ENCODE measurements around the gene ACP1.

ACP1 gene

GRCh38 chr2:287471-287885 is 22.7 kb downstream of the ACP1 start:
- Histone ChIP-seq H3K36me3 (ENCODE audit: low read length) (no peaks in the 10 kb centered on the region), H3K4me3 (ENCODE audit: insufficient read depth, low read length, poor library complexity, severe bottlenecking) (no peak overlapping the region), H3K9me2 (replicated peaks; ENCODE audit: insufficient read depth, low read length) (no peaks in the 10 kb centered on the region), H4K20me1 (ENCODE audit: low read depth, low read length) (no peaks in the 10 kb centered on the region), H3K9ac (ENCODE audit: low read length) (no peak overlapping the region), H3K27ac (ENCODE audit: low read depth, low read length) (no peak overlapping the region), H3K79me2 (ENCODE audit: insufficient read depth, low read length) (no peaks in the 10 kb centered on the region), H2AFZ (ENCODE audit: low read depth, low read length, severe bottlenecking) (no peak overlapping the region), H3K9me3 (ENCODE audit: insufficient read depth, low read length) (no peaks in the 10 kb centered on the region), H3K27me3 (ENCODE audit: low read length) (no peaks in the 10 kb centered on the region), H3K4me2 (ENCODE audit: low read depth, low read length, poor library complexity, severe bottlenecking) (no peak overlapping the region), H3F3A (ENCODE audit: insufficient read depth) (no peaks in the 10 kb centered on the region)
- no peak for TF ChIP-seq EZH2phosphoT487 (conservative IDR thresholded peaks at IDR 0.05; ENCODE audit: low read length)
- TF ChIP-seq, protein P1, sequence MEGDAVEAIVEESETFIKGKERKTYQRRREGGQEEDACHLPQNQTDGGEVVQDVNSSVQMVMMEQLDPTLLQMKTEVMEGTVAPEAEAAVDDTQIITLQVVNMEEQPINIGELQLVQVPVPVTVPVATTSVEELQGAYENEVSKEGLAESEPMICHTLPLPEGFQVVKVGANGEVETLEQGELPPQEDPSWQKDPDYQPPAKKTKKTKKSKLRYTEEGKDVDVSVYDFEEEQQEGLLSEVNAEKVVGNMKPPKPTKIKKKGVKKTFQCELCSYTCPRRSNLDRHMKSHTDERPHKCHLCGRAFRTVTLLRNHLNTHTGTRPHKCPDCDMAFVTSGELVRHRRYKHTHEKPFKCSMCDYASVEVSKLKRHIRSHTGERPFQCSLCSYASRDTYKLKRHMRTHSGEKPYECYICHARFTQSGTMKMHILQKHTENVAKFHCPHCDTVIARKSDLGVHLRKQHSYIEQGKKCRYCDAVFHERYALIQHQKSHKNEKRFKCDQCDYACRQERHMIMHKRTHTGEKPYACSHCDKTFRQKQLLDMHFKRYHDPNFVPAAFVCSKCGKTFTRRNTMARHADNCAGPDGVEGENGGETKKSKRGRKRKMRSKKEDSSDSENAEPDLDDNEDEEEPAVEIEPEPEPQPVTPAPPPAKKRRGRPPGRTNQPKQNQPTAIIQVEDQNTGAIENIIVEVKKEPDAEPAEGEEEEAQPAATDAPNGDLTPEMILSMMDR (IDR thresholded peaks at IDR 0.05; ENCODE audit: insufficient read depth, low read length, poor library complexity, severe bottlenecking): no peak

DNA sequence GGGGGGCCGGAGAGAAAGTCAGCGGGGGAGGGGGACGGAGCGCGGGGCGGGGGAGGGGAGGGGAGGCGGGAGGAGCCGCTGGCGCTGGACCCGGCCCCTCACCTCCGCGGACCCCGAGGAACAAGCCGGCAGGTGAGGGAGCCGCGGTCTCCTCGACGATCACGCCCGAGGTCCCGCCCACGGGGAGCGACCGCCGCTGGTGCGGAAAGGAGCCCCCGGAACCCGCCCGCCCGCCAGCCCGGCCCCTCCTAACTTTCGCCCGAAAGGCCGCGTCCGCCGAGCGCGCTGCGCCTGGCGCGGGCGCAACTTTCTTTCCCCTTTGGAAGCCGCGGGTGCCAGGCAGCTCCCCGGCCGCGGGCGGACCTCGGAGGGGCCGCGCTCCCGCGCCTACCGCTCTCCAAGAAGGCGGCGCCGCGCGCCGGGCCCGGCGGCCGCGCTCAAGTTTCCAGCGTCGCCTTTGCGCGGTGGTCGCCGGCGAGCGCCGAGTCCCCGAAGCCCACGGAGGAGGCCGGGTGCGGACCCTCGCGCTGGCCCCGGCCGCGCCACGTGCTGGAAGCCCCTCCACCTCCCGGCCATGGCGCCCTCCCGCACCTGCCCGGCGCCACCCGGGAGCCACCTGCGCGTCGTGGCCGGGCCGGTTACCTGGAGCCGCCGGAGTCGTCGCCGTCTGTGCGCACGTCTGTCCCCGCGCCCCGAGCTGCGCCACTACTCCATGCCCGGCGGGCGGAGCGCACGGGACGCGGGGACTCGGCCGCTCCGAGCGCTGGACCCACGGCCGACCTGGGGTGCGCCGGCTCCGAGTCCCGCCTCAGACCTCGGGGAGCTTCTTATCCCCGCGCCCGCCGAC is 23.4 kb downstream of the ACP1 start, which contains the start of gene ALKAL2:
TSS of gene ALKAL2 (minus strand) at position 181 of the 847 bp plus-strand sequence. CDS start 256 bp downstream, outside the sequence.
- no peaks in the 10 kb centered on the region for H3K9me3 ChIP-seq (ENCODE audit: insufficient read depth, low read length)
- H3K4me3 ChIP-seq (ENCODE audit: insufficient read depth, low read length, poor library complexity, severe bottlenecking): no peak within 1 kb of the TSS
- H3K9ac ChIP-seq (ENCODE audit: low read length): no peak within 1 kb of the TSS
- no peak within 1 kb of the TSS for H3K4me2 ChIP-seq (ENCODE audit: low read depth, low read length, poor library complexity, severe bottlenecking)
- TF ChIP-seq, protein P1 (IDR thresholded peaks at IDR 0.05; ENCODE audit: insufficient read depth, low read length, poor library complexity, severe bottlenecking): no peak
- no peak for TF ChIP-seq EZH2phosphoT487 (conservative IDR thresholded peaks at IDR 0.05; ENCODE audit: low read length)
- H4K20me1 ChIP-seq (ENCODE audit: low read depth, low read length): no peaks in the 10 kb centered on the region
- H3K27ac ChIP-seq (ENCODE audit: low read depth, low read length): no peak within 1 kb of the TSS
- H2AFZ ChIP-seq (ENCODE audit: low read depth, low read length, severe bottlenecking): no peak within 1 kb of the TSS
- no peaks in the 10 kb centered on the region for H3F3A ChIP-seq (ENCODE audit: insufficient read depth)
- H3K79me2 ChIP-seq (ENCODE audit: insufficient read depth, low read length): no peaks in the 10 kb centered on the region
- no peaks in the 10 kb centered on the region for H3K9me2 ChIP-seq (replicated peaks; ENCODE audit: insufficient read depth, low read length)
- no peaks in the 10 kb centered on the region for H3K27me3 ChIP-seq (ENCODE audit: low read length)
- H3K36me3 ChIP-seq (ENCODE audit: low read length): no peaks in the 10 kb centered on the region

DNA sequence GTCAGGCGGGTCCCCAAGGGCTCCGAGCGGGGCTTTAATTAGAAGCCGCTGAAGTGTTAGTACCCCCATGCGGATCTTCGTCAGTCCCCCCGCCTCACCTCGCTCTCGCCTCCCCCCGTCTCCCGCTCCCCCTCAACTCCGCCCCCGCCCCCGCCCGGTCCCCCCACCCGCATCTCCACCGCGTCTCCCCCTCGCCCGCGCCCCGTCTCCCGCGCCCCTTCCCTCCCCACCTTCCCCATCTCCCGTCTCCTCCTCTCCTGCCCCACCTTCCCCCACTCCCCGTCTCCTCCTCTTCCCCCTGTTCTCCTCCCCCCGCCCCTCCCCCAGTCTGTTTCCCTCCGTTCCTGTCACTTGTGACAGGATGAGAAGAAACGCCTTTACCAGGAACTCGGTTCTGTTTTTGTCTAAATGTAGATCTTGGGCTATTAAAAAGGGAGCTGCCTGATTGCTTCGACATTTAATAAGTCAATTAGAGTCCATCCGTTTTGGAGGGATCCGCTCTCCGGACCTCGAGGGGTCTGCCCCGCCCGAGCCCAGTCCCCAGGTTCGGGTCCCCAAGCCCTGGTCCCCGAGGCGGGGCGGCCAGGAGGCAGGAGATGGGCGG is 24.1 kb downstream of the ACP1 start:
- no peak overlapping the region for H3K4me3 ChIP-seq (ENCODE audit: insufficient read depth, low read length, poor library complexity, severe bottlenecking)
- H4K20me1 ChIP-seq (ENCODE audit: low read depth, low read length): no peaks in the 10 kb centered on the region
- no peaks in the 10 kb centered on the region for H3F3A ChIP-seq (ENCODE audit: insufficient read depth)
- H3K9me2 ChIP-seq (replicated peaks; ENCODE audit: insufficient read depth, low read length): no peaks in the 10 kb centered on the region
- H2AFZ ChIP-seq (ENCODE audit: low read depth, low read length, severe bottlenecking): no peak overlapping the region
- H3K27me3 ChIP-seq (ENCODE audit: low read length): no peaks in the 10 kb centered on the region
- H3K9me3 ChIP-seq (ENCODE audit: insufficient read depth, low read length): no peaks in the 10 kb centered on the region
- H3K9ac ChIP-seq (ENCODE audit: low read length): no peak overlapping the region
- TF ChIP-seq EZH2phosphoT487 (conservative IDR thresholded peaks at IDR 0.05; ENCODE audit: low read length): no peak
- TF ChIP-seq, protein P1 (IDR thresholded peaks at IDR 0.05; ENCODE audit: insufficient read depth, low read length, poor library complexity, severe bottlenecking): no peak
- H3K79me2 ChIP-seq (ENCODE audit: insufficient read depth, low read length): no peaks in the 10 kb centered on the region
- no peaks in the 10 kb centered on the region for H3K36me3 ChIP-seq (ENCODE audit: low read length)
- H3K4me2 ChIP-seq (ENCODE audit: low read depth, low read length, poor library complexity, severe bottlenecking): no peak overlapping the region
- no peak overlapping the region for H3K27ac ChIP-seq (ENCODE audit: low read depth, low read length)
